ENCODE results near the gene SRRM3. TPM values are rescaled to one million over a fixed set of nuclear protein-coding genes. Genes with fewer than 3 reads are reported as not detected.
"Not testable (repeated sequence)": the region's sequence is repeated elsewhere in the genome, so short reads cannot be mapped to it uniquely, and the experiment has no call there.

Gene SRRM3
- total RNA-seq = 10 to 100 TPM in 2 of 4 donors, 1 to 10 TPM in 2; 8.0 to 22.4 (median 10.8) TPM

GRCh38 chr7:76201732-76202665, at the start of gene SRRM3:
SRRM3 (plus strand) TSS chr7:76201896; CDS start chr7:76235067, 33,171 bp downstream.
- intact Hi-C loops (cut with DNase I) = no loop called here

GRCh38 chr7:76151932-76152331, 49.8 kb upstream of the SRRM3 start:
- H3K4me1 ChIP-seq = peaks cover 0 to 13% (median 7%) of the 10 kb centered on the region in 3 donors
- 47 to 61% methylated on average over 5 of the region's 5 CpGs for WGBS, 2 donors
- H3K27ac ChIP-seq = no peak overlapping the region
- H3K36me3 ChIP-seq = no peaks in the 10 kb centered on the region
- no peaks in the 10 kb centered on the region for H3K9me3 ChIP-seq
- no peak for DNase-seq
- no peak for TF ChIP-seq CTCF (IDR thresholded peaks at IDR 0.05)
- H3K4me3 ChIP-seq = no peak overlapping the region
- intact Hi-C loops (cut with DNase I) = no loop called here
- peaks cover 0 to 17% (median 0%) of the 10 kb centered on the region in 4 donors for H3K27me3 ChIP-seq

More at GRCh38 chr7:76201732-76202665, at the start of gene SRRM3:
- H3K27me3 ChIP-seq = peaks cover 0 to 62% (median 0%) of the 10 kb centered on the region in 4 donors
- H3K4me3 ChIP-seq = peak within 1 kb of the TSS in 1 of 4 donors; percentile 38
- H3K4me1 ChIP-seq = peaks cover 0 to 10% (median 3%) of the 10 kb centered on the region in 3 donors
- no peaks in the 10 kb centered on the region for H3K36me3 ChIP-seq
- no peaks in the 10 kb centered on the region for H3K9me3 ChIP-seq
- H3K27ac ChIP-seq = no peak within 1 kb of the TSS
- TF ChIP-seq POLR2A (IDR thresholded peaks at IDR 0.05) = no peak
- peak; percentile 18 to 68 (median 46) for TF ChIP-seq CTCF (IDR thresholded peaks at IDR 0.05)
- 5 to 17% methylated on average over 2 to 4 of the region's 57 CpGs for WGBS, 2 donors
- DNase-seq = no peak

- intact Hi-C loops (cut with DNase I); H3K9me3 ChIP-seq; H3K36me3 ChIP-seq; H3K27ac ChIP-seq; DNase-seq; H3K4me3 ChIP-seq: not testable (repeated sequence)
- 52 to 71% methylated on average over 4 to 5 of the region's 5 CpGs for WGBS, 2 donors
- peaks cover 0 to 20% (median 7%) of the 10 kb centered on the region in 3 donors for H3K4me1 ChIP-seq
- peaks cover 0 to 16% (median 0%) of the 10 kb centered on the region in 4 donors for H3K27me3 ChIP-seq
Observed at GRCh38 chr7:76153571-76154230, 48.0 kb upstream of the SRRM3 start.

- 49 to 50% methylated on average over 4 to 6 of the region's 6 CpGs for WGBS, 2 donors
- no peaks in the 10 kb centered on the region for H3K27me3 ChIP-seq
- TF ChIP-seq CTCF (IDR thresholded peaks at IDR 0.05) (no peak), POLR2A (IDR thresholded peaks at IDR 0.05) (no peak)
- H3K4me3 ChIP-seq = no peak overlapping the region
- peak overlapping the region in 1 of 4 donors; percentile 85 for H3K27ac ChIP-seq
- H3K9me3 ChIP-seq = no peaks in the 10 kb centered on the region
- H3K36me3 ChIP-seq = no peaks in the 10 kb centered on the region
- H3K4me1 ChIP-seq = peaks cover 0 to 13% (median 0%) of the 10 kb centered on the region in 3 donors
- intact Hi-C loops (cut with DNase I) = no loop called here
- no peak for DNase-seq
Observed at GRCh38 chr7:76155938-76156337, 45.8 kb upstream of the SRRM3 start.

- WGBS, 2 donors = 58 to 61% methylated on average over 2 of the region's 2 CpGs
- intact Hi-C loops (cut with DNase I) = not testable (repeated sequence)
Observed at GRCh38 chr7:76156992-76157685, 44.6 kb upstream of the SRRM3 start.

GRCh38 chr7:76158416-76158815, 43.3 kb upstream of the SRRM3 start:
- 93 to 94% methylated on average over 9 to 10 of the region's 10 CpGs for WGBS, 2 donors
- intact Hi-C loops (cut with DNase I); H3K9me3 ChIP-seq; H3K36me3 ChIP-seq; H3K27ac ChIP-seq; H3K27me3 ChIP-seq; DNase-seq; H3K4me3 ChIP-seq: not testable (repeated sequence)
- peaks cover 0 to 13% (median 0%) of the 10 kb centered on the region in 3 donors for H3K4me1 ChIP-seq

More at GRCh38 chr7:76156992-76157685, 44.6 kb upstream of the SRRM3 start:
- not testable (repeated sequence) for H3K27me3 ChIP-seq, H3K9me3 ChIP-seq, DNase-seq, H3K4me3 ChIP-seq, H3K36me3 ChIP-seq
- peak overlapping the region in 3 of 4 donors; percentile 65 to 85 (median 70) for H3K27ac ChIP-seq
- peaks cover 0 to 13% (median 0%) of the 10 kb centered on the region in 3 donors for H3K4me1 ChIP-seq

GRCh38 chr7:76162416-76163170, 39.1 kb upstream of the SRRM3 start:
- H3K4me1 ChIP-seq = peaks cover 3 to 17% (median 6%) of the 10 kb centered on the region in 3 donors
- intact Hi-C loops (cut with DNase I); H3K27ac ChIP-seq; H3K36me3 ChIP-seq; H3K9me3 ChIP-seq; DNase-seq; H3K27me3 ChIP-seq; H3K4me3 ChIP-seq: not testable (repeated sequence)
- WGBS, 2 donors = 55 to 70% methylated on average over 9 to 10 of the region's 10 CpGs

GRCh38 chr7:76163812-76164211, 37.9 kb upstream of the SRRM3 start:
- H3K27ac ChIP-seq; H3K36me3 ChIP-seq; H3K27me3 ChIP-seq; intact Hi-C loops (cut with DNase I); H3K9me3 ChIP-seq; DNase-seq; H3K4me3 ChIP-seq: not testable (repeated sequence)
- H3K4me1 ChIP-seq = peaks cover 3 to 13% (median 6%) of the 10 kb centered on the region in 3 donors
- 60% methylated on average over 7 of the region's 8 CpGs; no CpG with 5 or more reads in 1 of the 2 donors for WGBS, 2 donors

Measured in esophagus squamous epithelium (tissue), 5 donors.